Activated naive CD4-positive, alpha-beta T cell treated with anti-CD3 and anti-CD28 coated beads, Interleukin-2, amount 50 U/mL, for 72 hours (primary cell): ENCODE measurements around the gene ADGRL3. TPM values are rescaled to one million over a fixed set of nuclear protein-coding genes. Genes with fewer than 3 reads are reported as not detected.

Experiments used
- ATAC-seq, 2 donors: fragments of 150-1000 bp; cut with Tn5 transposase; 2 replicates each; pipeline ENCODE4 v1.10.0; 2021; ENCODE audit warnings: mild to moderate bottlenecking in 2 of 2, moderate library complexity in 2 of 2
- DNase-seq, 2 donors: peaks; one replicate each; pipeline ENCODE4 v3.0.0; 2021 to 2022; ENCODE audit warnings: low spot score in 2 of 2
- H3K27ac Mint-ChIP-seq, 2 donors: one replicate each; pipeline ENCODE4 v1.8.0; 2022; ENCODE audit warnings: mild to moderate bottlenecking in 2 of 2, mixed read lengths in 2 of 2
- H3K36me3 Mint-ChIP-seq, 2 donors: one replicate each; pipeline ENCODE4 v1.8.0; 2022; ENCODE audit warnings: mixed read lengths in 2 of 2
- H3K9me3 Mint-ChIP-seq, 2 donors: one replicate each; pipeline ENCODE4 v1.8.0; 2022; ENCODE audit warnings: mixed read lengths in 2 of 2
- total RNA-seq, 2 donors: library from RNA; stranded (reverse); gene quantifications; one replicate each; pipeline ENCODE4 v1.2.3, GENCODE V29; 2022

ADGRL3 gene
- total RNA-seq, 2 donors from 2014 or later, result not detected

GRCh38 chr4:61299316-61299715 is 99.2 kb downstream of the ADGRL3 start:
- peaks cover 0 to 5% of the 10 kb centered on the region in 2 donors for H3K9me3 Mint-ChIP-seq

GRCh38 chr4:61300266-61300844 is 100.2 kb downstream of the ADGRL3 start:
- ATAC-seq (no peak), DNase-seq (no peak)
- Mint-ChIP-seq H3K36me3 (no peaks in the 10 kb centered on the region), H3K27ac (no peak overlapping the region), H3K9me3 (peaks cover 0 to 6% of the 10 kb centered on the region in 2 donors)

More at GRCh38 chr4:61299316-61299715, 99.2 kb downstream of the ADGRL3 start:
- Mint-ChIP-seq H3K36me3 (no peaks in the 10 kb centered on the region), H3K27ac (no peak overlapping the region)
- DNase-seq (no peak), ATAC-seq (no peak)

GRCh38 chr4:61301271-61301670 is 101.1 kb downstream of the ADGRL3 start:
- no peak overlapping the region for H3K27ac Mint-ChIP-seq
- DNase-seq (no peak), ATAC-seq (no peak)
- no peaks in the 10 kb centered on the region for H3K36me3 Mint-ChIP-seq
- peaks cover 4 to 10% of the 10 kb centered on the region in 2 donors for H3K9me3 Mint-ChIP-seq

- H3K27ac Mint-ChIP-seq, result no peak overlapping the region
- H3K9me3 Mint-ChIP-seq, result peaks cover 11 to 15% of the 10 kb centered on the region in 2 donors
- peaks cover 1 to 3% of the 10 kb centered on the region in 2 donors for H3K36me3 Mint-ChIP-seq
- DNase-seq, result no peak
- no peak for ATAC-seq
Measured at GRCh38 chr4:61308033-61308432, 107.9 kb downstream of the ADGRL3 start.

DNA sequence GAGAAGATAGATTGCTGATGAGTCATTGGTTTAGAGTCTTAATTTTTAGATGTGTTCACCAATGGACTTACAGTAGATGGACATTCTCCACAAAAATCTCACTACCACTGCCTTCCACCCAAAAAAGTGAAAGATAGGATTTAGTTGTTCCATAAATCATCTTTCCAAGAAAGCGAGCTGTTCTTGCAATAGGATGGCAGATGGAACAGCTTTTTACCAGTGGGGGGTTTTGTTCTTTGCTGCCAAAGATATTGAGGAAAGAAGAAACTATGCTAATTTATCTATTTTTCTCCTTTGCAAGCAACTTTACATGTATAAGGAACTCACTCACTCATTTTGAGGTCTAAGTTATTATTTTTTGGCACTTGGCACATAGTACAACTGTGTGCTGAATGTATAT is 109.5 kb downstream of the ADGRL3 start:
- DNase-seq (no peak), ATAC-seq (no peak)
- Mint-ChIP-seq H3K9me3 (peaks cover 17 to 21% of the 10 kb centered on the region in 2 donors), H3K27ac (no peak overlapping the region), H3K36me3 (peaks cover 4 to 6% of the 10 kb centered on the region in 2 donors)

- no peak overlapping the region for H3K27ac Mint-ChIP-seq
- peaks cover 4 to 6% of the 10 kb centered on the region in 2 donors for H3K36me3 Mint-ChIP-seq
- no peak for ATAC-seq
- no peak for DNase-seq
- peaks cover 25 to 34% of the 10 kb centered on the region in 2 donors for H3K9me3 Mint-ChIP-seq
Measured at GRCh38 chr4:61312526-61312925, 112.4 kb downstream of the ADGRL3 start.

- H3K36me3 Mint-ChIP-seq, result peaks cover 2 to 7% of the 10 kb centered on the region in 2 donors
- ATAC-seq (no peak), DNase-seq (no peak)
- no peak overlapping the region for H3K27ac Mint-ChIP-seq
- H3K9me3 Mint-ChIP-seq, result peaks cover 23 to 31% of the 10 kb centered on the region in 2 donors
Measured at GRCh38 chr4:61318431-61318830, 118.3 kb downstream of the ADGRL3 start.

GRCh38 chr4:61319156-61319555 is 119.0 kb downstream of the ADGRL3 start:
- ATAC-seq (no peak), DNase-seq (no peak)
- Mint-ChIP-seq H3K27ac (no peak overlapping the region), H3K36me3 (peaks cover 4 to 11% of the 10 kb centered on the region in 2 donors), H3K9me3 (peaks cover 29 to 38% of the 10 kb centered on the region in 2 donors)

- Mint-ChIP-seq H3K27ac (no peak overlapping the region), H3K9me3 (peaks cover 21 to 30% of the 10 kb centered on the region in 2 donors), H3K36me3 (peaks cover 4 to 11% of the 10 kb centered on the region in 2 donors)
- no peak for DNase-seq
- no peak for ATAC-seq
Measured at GRCh38 chr4:61320154-61320553, 120.0 kb downstream of the ADGRL3 start.

DNA sequence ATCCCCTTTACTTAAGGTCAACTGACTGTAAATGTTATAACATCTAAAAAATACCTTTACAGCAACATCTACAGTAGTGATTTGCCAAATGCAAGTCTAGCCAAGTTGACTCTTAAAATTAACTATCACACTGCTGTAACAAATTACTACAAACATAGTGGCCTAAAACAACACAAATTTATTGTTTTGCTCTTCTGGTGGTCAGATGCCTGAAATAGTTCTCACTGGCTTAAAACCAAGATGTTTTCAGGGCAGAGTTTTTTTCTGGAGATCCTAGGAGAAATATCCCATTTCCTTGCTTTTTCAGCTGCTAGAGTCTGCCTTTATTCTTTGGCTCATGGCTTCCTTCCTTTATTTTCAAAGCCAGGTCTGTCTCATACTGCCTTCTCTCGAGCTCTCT is 120.5 kb downstream of the ADGRL3 start:
- ATAC-seq, result no peak
- H3K27ac Mint-ChIP-seq, result no peak overlapping the region
- no peak for DNase-seq
- peaks cover 4 to 11% of the 10 kb centered on the region in 2 donors for H3K36me3 Mint-ChIP-seq
- H3K9me3 Mint-ChIP-seq, result peaks cover 18 to 27% of the 10 kb centered on the region in 2 donors

DNA sequence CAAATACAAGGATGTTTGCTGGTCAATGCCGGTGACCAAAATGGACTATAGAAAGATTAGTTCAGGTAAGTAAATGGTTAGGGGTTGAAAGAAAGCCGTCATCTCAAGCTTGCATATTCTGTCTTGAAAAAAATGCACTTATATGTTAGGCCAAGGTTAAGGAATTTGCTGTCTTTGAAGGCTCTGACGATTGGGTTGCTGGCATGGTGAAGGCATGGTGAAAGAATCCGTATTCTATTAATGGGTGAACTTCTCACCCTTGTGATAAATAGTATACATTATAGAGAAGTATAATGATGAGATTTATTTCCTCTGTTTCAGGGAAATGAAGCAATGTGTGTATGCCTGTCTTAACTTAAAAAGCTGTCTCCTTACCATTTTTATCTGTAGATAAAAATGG is 132.6 kb downstream of the ADGRL3 start:
- no peak overlapping the region for H3K27ac Mint-ChIP-seq
- no peaks in the 10 kb centered on the region for H3K36me3 Mint-ChIP-seq
- peaks cover 15 to 22% of the 10 kb centered on the region in 2 donors for H3K9me3 Mint-ChIP-seq
- no peak for DNase-seq
- ATAC-seq, result no peak

- no peak for DNase-seq
- Mint-ChIP-seq H3K27ac (no peak overlapping the region), H3K9me3 (peaks cover 17 to 21% of the 10 kb centered on the region in 2 donors), H3K36me3 (no peaks in the 10 kb centered on the region)
- no peak for ATAC-seq
Measured at GRCh38 chr4:61333490-61333889, 133.4 kb downstream of the ADGRL3 start.

- H3K27ac Mint-ChIP-seq, result no peak overlapping the region
- no peak for ATAC-seq
- H3K9me3 Mint-ChIP-seq, result peaks cover 7 to 13% of the 10 kb centered on the region in 2 donors
- no peaks in the 10 kb centered on the region for H3K36me3 Mint-ChIP-seq
- DNase-seq, result no peak
Measured at GRCh38 chr4:61335241-61335763, 135.2 kb downstream of the ADGRL3 start.

- H3K27ac Mint-ChIP-seq, result no peak overlapping the region
- DNase-seq (no peak), ATAC-seq (no peak)
- H3K36me3 Mint-ChIP-seq, result no peaks in the 10 kb centered on the region
- peaks cover 4 to 7% of the 10 kb centered on the region in 2 donors for H3K9me3 Mint-ChIP-seq
Measured at GRCh38 chr4:61336488-61336887, 136.4 kb downstream of the ADGRL3 start.

- Mint-ChIP-seq H3K9me3 (peaks cover 4 to 7% of the 10 kb centered on the region in 2 donors), H3K36me3 (no peaks in the 10 kb centered on the region), H3K27ac (no peak overlapping the region)
- DNase-seq (no peak), ATAC-seq (no peak)
Measured at GRCh38 chr4:61336916-61337315, 136.8 kb downstream of the ADGRL3 start.

DNA sequence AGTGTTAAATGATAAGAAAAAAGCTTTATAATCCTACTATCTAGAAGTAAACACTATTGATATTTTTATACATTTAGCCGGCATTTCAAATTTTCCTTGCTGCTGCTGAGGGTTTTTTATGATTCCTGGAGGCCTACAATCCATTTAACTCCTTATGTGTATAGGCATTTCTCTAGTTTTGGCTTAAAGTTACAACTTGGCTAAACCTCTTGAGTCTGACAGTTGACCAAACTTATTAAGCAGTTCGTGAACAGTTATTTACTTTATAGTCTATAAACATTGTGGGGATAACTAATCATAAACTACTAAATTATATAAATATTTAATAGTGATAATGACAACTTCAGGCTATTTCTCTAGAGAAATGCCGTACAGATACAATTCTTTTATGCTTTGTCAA is 141.9 kb downstream of the ADGRL3 start:
- no peak for DNase-seq
- H3K27ac Mint-ChIP-seq, result no peak overlapping the region
- no peaks in the 10 kb centered on the region for H3K36me3 Mint-ChIP-seq
- peaks cover 11 to 18% of the 10 kb centered on the region in 2 donors for H3K9me3 Mint-ChIP-seq
- no peak for ATAC-seq

- Mint-ChIP-seq H3K27ac (no peak overlapping the region), H3K36me3 (no peaks in the 10 kb centered on the region), H3K9me3 (peaks cover 9 to 14% of the 10 kb centered on the region in 2 donors)
- no peak for DNase-seq
- no peak for ATAC-seq
Measured at GRCh38 chr4:61350932-61351331, 150.8 kb downstream of the ADGRL3 start.

GRCh38 chr4:61356696-61357095 is 156.6 kb downstream of the ADGRL3 start:
- H3K36me3 Mint-ChIP-seq, result peaks cover 0 to 5% of the 10 kb centered on the region in 2 donors
- no peak for DNase-seq
- peaks cover 16 to 20% of the 10 kb centered on the region in 2 donors for H3K9me3 Mint-ChIP-seq
- H3K27ac Mint-ChIP-seq, result no peak overlapping the region
- no peak for ATAC-seq
